ENCODE data around the gene CHRNG. TPM values are rescaled to one million over a fixed set of nuclear protein-coding genes. Genes with fewer than 3 reads are reported as not detected.

CHRNG gene
- total RNA-seq, 2 donors from 2014 or later, result not detected

- WGBS, 2 experiments (ENCODE audit: insufficient coverage in 1 of 2, insufficient read length in 1 of 2), result 91 to 94% methylated on average over 7 of the region's 7 CpGs
- peaks cover 3% of the 10 kb centered on the region for H3K4me1 Mint-ChIP-seq
- no peak overlapping the region for H3K27ac Mint-ChIP-seq
- Histone ChIP-seq H3K36me3 (ENCODE audit: control insufficient read depth, insufficient read depth, low read length) (no peaks in the 10 kb centered on the region), H3K9ac (ENCODE audit: extremely low read depth, low read length, poor library complexity, severe bottlenecking) (no peak overlapping the region), H3K4me1 (ENCODE audit: control insufficient read depth, insufficient read depth, low read length) (no peaks in the 10 kb centered on the region), H3K9me3 (ENCODE audit: control insufficient read depth, low read length) (no peaks in the 10 kb centered on the region), H3K4me3 (ENCODE audit: low read length) (no peak overlapping the region), H3K27me3 (ENCODE audit: control insufficient read depth, insufficient read depth, low read length, poor library complexity, severe bottlenecking) (peaks cover 14% of the 10 kb centered on the region), H3K27ac (ENCODE audit: low read depth, low read length) (no peak overlapping the region)
- no peaks in the 10 kb centered on the region for H3K9me3 Mint-ChIP-seq
- H3K4me3 Mint-ChIP-seq, result no peak overlapping the region
- DNase-seq, result no peak
- TF ChIP-seq, protein P1, sequence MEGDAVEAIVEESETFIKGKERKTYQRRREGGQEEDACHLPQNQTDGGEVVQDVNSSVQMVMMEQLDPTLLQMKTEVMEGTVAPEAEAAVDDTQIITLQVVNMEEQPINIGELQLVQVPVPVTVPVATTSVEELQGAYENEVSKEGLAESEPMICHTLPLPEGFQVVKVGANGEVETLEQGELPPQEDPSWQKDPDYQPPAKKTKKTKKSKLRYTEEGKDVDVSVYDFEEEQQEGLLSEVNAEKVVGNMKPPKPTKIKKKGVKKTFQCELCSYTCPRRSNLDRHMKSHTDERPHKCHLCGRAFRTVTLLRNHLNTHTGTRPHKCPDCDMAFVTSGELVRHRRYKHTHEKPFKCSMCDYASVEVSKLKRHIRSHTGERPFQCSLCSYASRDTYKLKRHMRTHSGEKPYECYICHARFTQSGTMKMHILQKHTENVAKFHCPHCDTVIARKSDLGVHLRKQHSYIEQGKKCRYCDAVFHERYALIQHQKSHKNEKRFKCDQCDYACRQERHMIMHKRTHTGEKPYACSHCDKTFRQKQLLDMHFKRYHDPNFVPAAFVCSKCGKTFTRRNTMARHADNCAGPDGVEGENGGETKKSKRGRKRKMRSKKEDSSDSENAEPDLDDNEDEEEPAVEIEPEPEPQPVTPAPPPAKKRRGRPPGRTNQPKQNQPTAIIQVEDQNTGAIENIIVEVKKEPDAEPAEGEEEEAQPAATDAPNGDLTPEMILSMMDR (conservative IDR thresholded peaks at IDR 0.05), result no peak
- peaks cover 14% of the 10 kb centered on the region for H3K27me3 Mint-ChIP-seq (ENCODE audit: insufficient read depth)
- no peaks in the 10 kb centered on the region for H3K36me3 Mint-ChIP-seq (ENCODE audit: low read depth)
Observed at GRCh38 chr2:232515639-232516038, 23.9 kb upstream of the CHRNG start.

GRCh38 chr2:232516551-232516950 is 22.9 kb upstream of the CHRNG start:
- no peak overlapping the region for H3K9ac ChIP-seq (ENCODE audit: extremely low read depth, low read length, poor library complexity, severe bottlenecking)
- TF ChIP-seq, protein P1 (conservative IDR thresholded peaks at IDR 0.05), result no peak
- no peak overlapping the region for H3K4me3 ChIP-seq (ENCODE audit: low read length)
- peaks cover 23% of the 10 kb centered on the region for H3K27me3 ChIP-seq (ENCODE audit: control insufficient read depth, insufficient read depth, low read length, poor library complexity, severe bottlenecking)
- no peak for DNase-seq
- Mint-ChIP-seq H3K27me3 (ENCODE audit: insufficient read depth) (peaks cover 23% of the 10 kb centered on the region), H3K36me3 (ENCODE audit: low read depth) (no peaks in the 10 kb centered on the region), H3K4me1 (peaks cover 3% of the 10 kb centered on the region), H3K27ac (no peak overlapping the region), H3K4me3 (no peak overlapping the region), H3K9me3 (no peaks in the 10 kb centered on the region)
- H3K9me3 ChIP-seq (ENCODE audit: control insufficient read depth, low read length), result no peaks in the 10 kb centered on the region
- no peaks in the 10 kb centered on the region for H3K36me3 ChIP-seq (ENCODE audit: control insufficient read depth, insufficient read depth, low read length)
- no peaks in the 10 kb centered on the region for H3K4me1 ChIP-seq (ENCODE audit: control insufficient read depth, insufficient read depth, low read length)
- WGBS, 2 experiments (ENCODE audit: insufficient coverage in 1 of 2, insufficient read length in 1 of 2), result 85 to 100% methylated on average over 2 to 3 of the region's 3 CpGs
- no peak overlapping the region for H3K27ac ChIP-seq (ENCODE audit: low read depth, low read length)

- no peaks in the 10 kb centered on the region for H3K9me3 ChIP-seq (ENCODE audit: control insufficient read depth, low read length)
- H3K36me3 ChIP-seq (ENCODE audit: control insufficient read depth, insufficient read depth, low read length), result no peaks in the 10 kb centered on the region
Observed at GRCh38 chr2:232518844-232519243, 20.6 kb upstream of the CHRNG start.

More at GRCh38 chr2:232518844-232519243, 20.6 kb upstream of the CHRNG start:
- Histone ChIP-seq H3K27me3 (ENCODE audit: control insufficient read depth, insufficient read depth, low read length, poor library complexity, severe bottlenecking) (peaks cover 46% of the 10 kb centered on the region), H3K4me1 (ENCODE audit: control insufficient read depth, insufficient read depth, low read length) (no peaks in the 10 kb centered on the region), H3K27ac (ENCODE audit: low read depth, low read length) (no peak overlapping the region), H3K9ac (ENCODE audit: extremely low read depth, low read length, poor library complexity, severe bottlenecking) (no peak overlapping the region), H3K4me3 (ENCODE audit: low read length) (no peak overlapping the region)
- TF ChIP-seq, protein P1 (conservative IDR thresholded peaks at IDR 0.05), result no peak
- Mint-ChIP-seq H3K4me1 (peaks cover 3% of the 10 kb centered on the region), H3K27me3 (ENCODE audit: insufficient read depth) (peaks cover 39% of the 10 kb centered on the region), H3K36me3 (ENCODE audit: low read depth) (no peaks in the 10 kb centered on the region), H3K27ac (no peak overlapping the region), H3K9me3 (no peaks in the 10 kb centered on the region), H3K4me3 (no peak overlapping the region)
- DNase-seq, result peak; percentile 67
- 50 to 77% methylated on average over 5 to 6 of the region's 6 CpGs for WGBS, 2 experiments (ENCODE audit: insufficient coverage in 1 of 2, insufficient read length in 1 of 2)

Data from endodermal cell (in vitro differentiated cells).